KMS-11 (cell line): ENCODE data around the gene SPRR1A.

Experiments used
- H2AFZ ChIP-seq: fragments of 200-600 bp; sonication (generic); 2 replicates; pipeline ENCODE4 v1.6.1; 2016; ENCODE audit warnings: antibody characterized with exemption, mixed run types, low read depth
- H3K27ac ChIP-seq: fragments of 200-600 bp; sonication (generic); 2 replicates; pipeline ENCODE4 v1.6.1; 2016; ENCODE audit warnings: mild to moderate bottlenecking, mixed run types
- H3K27me3 ChIP-seq: fragments of 200-600 bp; sonication (generic); 2 replicates; pipeline ENCODE4 v1.6.1; 2017; ENCODE audit warnings: mild to moderate bottlenecking, low read depth, mixed run types, moderate library complexity; ENCODE audit not compliant: insufficient read depth
- H3K36me3 ChIP-seq: fragments of 200-600 bp; sonication (generic); 2 replicates; pipeline ENCODE4 v1.6.1; 2017; ENCODE audit warnings: mild to moderate bottlenecking, mixed run types; ENCODE audit not compliant: insufficient read depth
- H3K4me1 ChIP-seq: fragments of 200-600 bp; sonication (generic); 2 replicates; pipeline ENCODE4 v1.6.1; 2016; ENCODE audit warnings: mild to moderate bottlenecking, low read depth, mixed run types; ENCODE audit not compliant: poor library complexity, severe bottlenecking
- H3K4me2 ChIP-seq: fragments of 200-600 bp; sonication (generic); 2 replicates; pipeline ENCODE4 v1.7.0; 2016; ENCODE audit warnings: mild to moderate bottlenecking, mixed run types
- H3K4me3 ChIP-seq: fragments of 200-600 bp; sonication (generic); IDR thresholded peaks from 2 replicates; pipeline ENCODE4 v1.6.1; 2017; ENCODE audit warnings: low read depth, low read length, mixed read lengths; ENCODE audit not compliant: insufficient read depth
- H3K79me2 ChIP-seq: fragments of 200-600 bp; sonication (generic); 2 replicates; pipeline ENCODE4 v1.6.1; 2016; ENCODE audit warnings: low read depth, mixed run types; ENCODE audit not compliant: insufficient read depth
- H3K9ac ChIP-seq: fragments of 200-600 bp; sonication (generic); 2 replicates; pipeline ENCODE4 v1.6.1; 2016; ENCODE audit warnings: mild to moderate bottlenecking, mixed run types
- H4K20me1 ChIP-seq: fragments of 200-600 bp; sonication (generic); 2 replicates; pipeline ENCODE4 v1.6.1; 2016; ENCODE audit warnings: mild to moderate bottlenecking, mixed run types; ENCODE audit not compliant: insufficient read depth
- TF ChIP-seq, protein P1 (sequence below): fragments of 200-600 bp; sonication (generic); conservative IDR thresholded peaks from 2 replicates; pipeline ENCODE4 v1.6.1; 2017; ENCODE audit warnings: low read depth, mild to moderate bottlenecking, antibody characterized with exemption, low read length, moderate library complexity, mixed read lengths

The SPRR1A gene

DNA sequence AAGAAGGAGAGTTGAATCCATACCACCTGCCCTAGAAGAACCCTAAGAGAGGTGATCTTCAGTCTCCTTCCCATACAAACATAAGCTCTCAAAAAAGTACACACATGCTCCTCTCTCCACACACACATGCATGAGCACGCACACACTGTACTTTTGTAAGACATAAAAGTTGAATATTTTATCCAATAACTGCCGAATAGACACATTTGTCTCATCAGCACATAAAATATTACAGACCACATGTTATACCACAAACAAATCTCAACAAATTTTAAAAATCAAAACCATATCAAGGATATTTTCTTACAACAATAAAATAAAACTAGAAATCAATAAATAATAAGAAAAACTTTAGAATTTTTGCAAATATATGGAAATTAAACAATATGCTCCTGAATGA is 2.7 kb downstream of the SPRR1A start:
- no peaks in the 10 kb centered on the region for H4K20me1 ChIP-seq
- H3K79me2 ChIP-seq = no peaks in the 10 kb centered on the region
- H3K4me2 ChIP-seq = no peak overlapping the region
- no peak overlapping the region for H2AFZ ChIP-seq
- no peaks in the 10 kb centered on the region for H3K4me1 ChIP-seq
- no peaks in the 10 kb centered on the region for H3K27me3 ChIP-seq
- H3K4me3 ChIP-seq = no peak overlapping the region
- H3K36me3 ChIP-seq = no peaks in the 10 kb centered on the region
- no peak overlapping the region for H3K27ac ChIP-seq
- no peak overlapping the region for H3K9ac ChIP-seq
- TF ChIP-seq, protein P1, sequence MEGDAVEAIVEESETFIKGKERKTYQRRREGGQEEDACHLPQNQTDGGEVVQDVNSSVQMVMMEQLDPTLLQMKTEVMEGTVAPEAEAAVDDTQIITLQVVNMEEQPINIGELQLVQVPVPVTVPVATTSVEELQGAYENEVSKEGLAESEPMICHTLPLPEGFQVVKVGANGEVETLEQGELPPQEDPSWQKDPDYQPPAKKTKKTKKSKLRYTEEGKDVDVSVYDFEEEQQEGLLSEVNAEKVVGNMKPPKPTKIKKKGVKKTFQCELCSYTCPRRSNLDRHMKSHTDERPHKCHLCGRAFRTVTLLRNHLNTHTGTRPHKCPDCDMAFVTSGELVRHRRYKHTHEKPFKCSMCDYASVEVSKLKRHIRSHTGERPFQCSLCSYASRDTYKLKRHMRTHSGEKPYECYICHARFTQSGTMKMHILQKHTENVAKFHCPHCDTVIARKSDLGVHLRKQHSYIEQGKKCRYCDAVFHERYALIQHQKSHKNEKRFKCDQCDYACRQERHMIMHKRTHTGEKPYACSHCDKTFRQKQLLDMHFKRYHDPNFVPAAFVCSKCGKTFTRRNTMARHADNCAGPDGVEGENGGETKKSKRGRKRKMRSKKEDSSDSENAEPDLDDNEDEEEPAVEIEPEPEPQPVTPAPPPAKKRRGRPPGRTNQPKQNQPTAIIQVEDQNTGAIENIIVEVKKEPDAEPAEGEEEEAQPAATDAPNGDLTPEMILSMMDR = no peak

DNA sequence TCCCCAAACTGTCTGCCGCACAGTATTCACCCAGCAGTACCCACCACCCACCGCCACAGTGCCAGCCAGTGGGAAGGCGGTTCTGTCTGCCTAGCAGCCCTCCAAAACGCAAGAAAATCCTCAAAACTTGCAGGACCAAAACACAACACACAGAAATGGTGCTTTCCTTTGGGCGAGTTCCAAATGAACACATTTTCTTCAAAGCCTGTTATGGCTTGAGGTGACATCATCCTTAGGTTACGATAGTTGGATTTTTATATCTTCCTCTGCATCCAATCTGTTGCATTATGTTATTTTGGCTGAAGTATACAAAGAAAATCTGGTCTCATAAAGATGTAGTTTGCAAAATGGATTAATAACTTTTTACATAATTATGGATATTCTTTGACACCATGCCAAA is 9.3 kb downstream of the SPRR1A start:
- Histone ChIP-seq H3K27ac (no peak overlapping the region), H3K4me2 (no peak overlapping the region), H3K4me1 (no peaks in the 10 kb centered on the region), H3K4me3 (no peak overlapping the region), H3K9ac (no peak overlapping the region), H3K36me3 (no peaks in the 10 kb centered on the region), H4K20me1 (no peaks in the 10 kb centered on the region), H3K27me3 (no peaks in the 10 kb centered on the region), H3K79me2 (no peaks in the 10 kb centered on the region), H2AFZ (no peak overlapping the region)
- TF ChIP-seq, protein P1 = no peak

DNA sequence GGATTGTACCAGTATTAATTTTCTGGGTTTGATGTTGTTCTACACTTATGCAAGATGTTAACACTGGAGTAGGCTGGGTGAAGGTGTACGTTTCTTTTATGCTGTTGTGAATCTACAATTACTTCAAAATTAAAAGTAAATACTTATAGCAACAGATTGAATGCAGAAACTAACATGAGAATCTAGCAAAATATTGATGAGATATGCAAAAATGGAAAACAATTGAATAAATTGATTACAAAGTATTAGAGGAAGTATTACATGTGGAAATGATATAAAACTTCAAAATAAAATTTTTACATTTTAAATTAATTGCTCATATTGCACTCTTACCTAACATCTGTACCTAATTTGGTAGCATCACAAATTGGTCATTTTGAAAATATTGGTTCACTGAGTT is 12.0 kb downstream of the SPRR1A start:
- Histone ChIP-seq H3K36me3 (no peaks in the 10 kb centered on the region), H3K79me2 (no peaks in the 10 kb centered on the region), H3K27me3 (no peaks in the 10 kb centered on the region), H4K20me1 (no peaks in the 10 kb centered on the region), H3K4me3 (no peak overlapping the region), H2AFZ (no peak overlapping the region), H3K9ac (no peak overlapping the region), H3K27ac (no peak overlapping the region), H3K4me2 (no peak overlapping the region), H3K4me1 (no peaks in the 10 kb centered on the region)
- TF ChIP-seq, protein P1 = no peak

DNA sequence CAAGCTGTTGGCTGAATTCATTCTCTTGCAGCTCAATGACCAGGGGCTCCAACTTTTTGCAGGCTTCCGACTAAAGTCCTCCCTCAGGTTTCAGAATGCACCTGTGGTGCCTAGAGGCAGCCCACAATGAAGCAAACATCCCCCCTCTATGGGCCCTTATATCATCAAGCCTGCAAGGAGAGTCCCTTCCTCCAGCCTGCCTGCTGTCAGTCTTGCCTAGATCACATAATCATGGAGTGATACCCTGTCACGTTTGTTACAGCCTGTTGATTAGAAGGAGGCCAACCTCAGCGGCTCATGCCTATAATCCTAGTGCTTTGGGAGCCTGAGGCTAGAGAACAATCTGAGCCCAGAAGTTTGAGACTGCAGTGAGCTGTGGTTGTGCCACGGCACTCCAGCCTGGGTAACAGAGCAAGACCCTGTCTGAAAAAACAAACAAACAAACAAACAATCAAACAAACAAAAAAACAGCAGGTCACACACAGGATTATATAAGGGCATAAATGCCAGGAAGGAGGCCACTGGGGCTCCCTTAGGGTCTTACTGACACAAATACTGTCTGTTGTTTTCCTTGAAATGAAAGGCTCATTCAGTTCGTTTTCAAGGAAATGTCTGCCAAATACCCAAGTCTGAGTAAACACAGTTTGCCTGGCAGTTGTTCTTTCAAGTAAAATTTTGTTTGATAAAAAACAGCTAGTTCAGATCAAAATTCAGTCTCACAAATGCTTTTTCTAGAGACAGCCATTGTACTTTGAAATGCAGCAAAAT is 12.9 kb downstream of the SPRR1A start:
- H3K79me2 ChIP-seq = no peaks in the 10 kb centered on the region

More for the DNA sequence above, 12.9 kb downstream of the SPRR1A start:
- no peaks in the 10 kb centered on the region for H3K36me3 ChIP-seq
- no peaks in the 10 kb centered on the region for H4K20me1 ChIP-seq
- H3K4me2 ChIP-seq = no peak overlapping the region
- TF ChIP-seq, protein P1 = no peak
- no peak overlapping the region for H3K9ac ChIP-seq
- H2AFZ ChIP-seq = no peak overlapping the region
- H3K27ac ChIP-seq = no peak overlapping the region
- H3K27me3 ChIP-seq = no peaks in the 10 kb centered on the region
- no peak overlapping the region for H3K4me3 ChIP-seq
- no peaks in the 10 kb centered on the region for H3K4me1 ChIP-seq
